Rectal smooth muscle tissue (tissue), 1 donor: Measurements from ENCODE around the gene ZDHHC7.

ENCODE experiments used
- H3K27ac ChIP-seq: one replicate; pipeline ENCODE4 v1.7.0; 2013; ENCODE audit warnings: low read depth, low read length, inconsistent platforms
- H3K27me3 ChIP-seq: one replicate; pipeline ENCODE4 v1.7.0; 2013; ENCODE audit warnings: low read length; ENCODE audit not compliant: control insufficient read depth, insufficient read depth
- H3K36me3 ChIP-seq: one replicate; pipeline ENCODE4 v1.7.0; 2013; ENCODE audit warnings: low read length; ENCODE audit not compliant: control insufficient read depth, insufficient read depth
- H3K4me1 ChIP-seq: one replicate; pipeline ENCODE4 v1.7.0; 2013; ENCODE audit warnings: low read length; ENCODE audit not compliant: control insufficient read depth, insufficient read depth
- H3K4me3 ChIP-seq: one replicate; pipeline ENCODE4 v1.7.0; 2013; ENCODE audit warnings: low read length
- H3K9ac ChIP-seq: one replicate; pipeline ENCODE4 v1.7.0; 2013; ENCODE audit warnings: low read length

The ZDHHC7 gene

GRCh38 chr16:84996365-84996764 lies 15.0 kb downstream of the ZDHHC7 start:
- no peak overlapping the region for H3K9ac ChIP-seq
- no peak overlapping the region for H3K4me3 ChIP-seq
- no peaks in the 10 kb centered on the region for H3K27me3 ChIP-seq
- H3K36me3 ChIP-seq = peaks cover 13% of the 10 kb centered on the region
- peaks cover 33% of the 10 kb centered on the region for H3K4me1 ChIP-seq
- peak overlapping the region; percentile 34 for H3K27ac ChIP-seq

- Histone ChIP-seq H3K9ac (no peak overlapping the region), H3K36me3 (peaks cover 13% of the 10 kb centered on the region), H3K27me3 (no peaks in the 10 kb centered on the region), H3K27ac (peak overlapping the region; percentile 87), H3K4me3 (no peak overlapping the region), H3K4me1 (peaks cover 31% of the 10 kb centered on the region)
Measured at GRCh38 chr16:84995663-84996062, 15.7 kb downstream of the ZDHHC7 start.

- Histone ChIP-seq H3K27me3 (no peaks in the 10 kb centered on the region), H3K4me3 (no peak overlapping the region), H3K9ac (no peak overlapping the region), H3K4me1 (peaks cover 22% of the 10 kb centered on the region), H3K36me3 (peaks cover 23% of the 10 kb centered on the region), H3K27ac (peak overlapping the region; percentile 87)
Measured at GRCh38 chr16:84993926-84994325, 17.4 kb downstream of the ZDHHC7 start.

- Histone ChIP-seq H3K27me3 (no peaks in the 10 kb centered on the region), H3K9ac (no peak overlapping the region), H3K4me1 (peaks cover 17% of the 10 kb centered on the region), H3K4me3 (no peak overlapping the region), H3K36me3 (peaks cover 33% of the 10 kb centered on the region), H3K27ac (no peak overlapping the region)
Measured at GRCh38 chr16:84992717-84993075, 18.6 kb downstream of the ZDHHC7 start.

- peaks cover 17% of the 10 kb centered on the region for H3K4me1 ChIP-seq
- no peak overlapping the region for H3K9ac ChIP-seq
- no peak overlapping the region for H3K4me3 ChIP-seq
- no peak overlapping the region for H3K27ac ChIP-seq
- H3K27me3 ChIP-seq = no peaks in the 10 kb centered on the region
- H3K36me3 ChIP-seq = peaks cover 44% of the 10 kb centered on the region
Measured at GRCh38 chr16:84990782-84991181, 20.6 kb downstream of the ZDHHC7 start.

GRCh38 chr16:84989749-84990620 lies 21.4 kb downstream of the ZDHHC7 start:
- peaks cover 40% of the 10 kb centered on the region for H3K36me3 ChIP-seq
- no peak overlapping the region for H3K4me3 ChIP-seq
- H3K27me3 ChIP-seq = no peaks in the 10 kb centered on the region
- no peak overlapping the region for H3K27ac ChIP-seq
- H3K9ac ChIP-seq = no peak overlapping the region
- H3K4me1 ChIP-seq = peaks cover 14% of the 10 kb centered on the region

GRCh38 chr16:84988328-84989080 lies 22.8 kb downstream of the ZDHHC7 start:
- Histone ChIP-seq H3K36me3 (peaks cover 31% of the 10 kb centered on the region), H3K27me3 (no peaks in the 10 kb centered on the region), H3K9ac (no peak overlapping the region), H3K27ac (no peak overlapping the region), H3K4me3 (no peak overlapping the region), H3K4me1 (peaks cover 4% of the 10 kb centered on the region)

- H3K27me3 ChIP-seq = no peaks in the 10 kb centered on the region
- peaks cover 4% of the 10 kb centered on the region for H3K4me1 ChIP-seq
- no peak overlapping the region for H3K9ac ChIP-seq
- H3K27ac ChIP-seq = peak overlapping the region; percentile 1
- H3K36me3 ChIP-seq = peaks cover 31% of the 10 kb centered on the region
- H3K4me3 ChIP-seq = no peak overlapping the region
Measured at GRCh38 chr16:84986879-84987278, 24.5 kb downstream of the ZDHHC7 start.

GRCh38 chr16:84986102-84986501 lies 25.2 kb downstream of the ZDHHC7 start:
- Histone ChIP-seq H3K4me1 (peaks cover 4% of the 10 kb centered on the region), H3K27me3 (no peaks in the 10 kb centered on the region), H3K9ac (no peak overlapping the region), H3K36me3 (peaks cover 38% of the 10 kb centered on the region), H3K27ac (peak overlapping the region; percentile 1), H3K4me3 (no peak overlapping the region)

- H3K4me1 ChIP-seq = peaks cover 4% of the 10 kb centered on the region
- H3K36me3 ChIP-seq = peaks cover 37% of the 10 kb centered on the region
- H3K27ac ChIP-seq = peak overlapping the region; percentile 66
- H3K4me3 ChIP-seq = no peak overlapping the region
- no peaks in the 10 kb centered on the region for H3K27me3 ChIP-seq
- no peak overlapping the region for H3K9ac ChIP-seq
Measured at GRCh38 chr16:84985079-84986065, 26.0 kb downstream of the ZDHHC7 start.

GRCh38 chr16:84982434-84982833 lies 28.9 kb downstream of the ZDHHC7 start:
- H3K27me3 ChIP-seq = no peaks in the 10 kb centered on the region
- H3K4me1 ChIP-seq = peaks cover 5% of the 10 kb centered on the region
- no peak overlapping the region for H3K4me3 ChIP-seq
- no peak overlapping the region for H3K9ac ChIP-seq
- peaks cover 17% of the 10 kb centered on the region for H3K36me3 ChIP-seq
- H3K27ac ChIP-seq = no peak overlapping the region

- Histone ChIP-seq H3K27me3 (no peaks in the 10 kb centered on the region), H3K36me3 (peaks cover 32% of the 10 kb centered on the region), H3K4me3 (no peak overlapping the region), H3K9ac (no peak overlapping the region), H3K27ac (no peak overlapping the region), H3K4me1 (peaks cover 12% of the 10 kb centered on the region)
Measured at GRCh38 chr16:84979516-84979915, 31.8 kb downstream of the ZDHHC7 start.
